Prostate gland (tissue), 2 donors: ENCODE data around the gene FAM216B. TPM values are rescaled to one million over a fixed set of nuclear protein-coding genes. Genes with fewer than 3 reads are reported as not detected.
A peak's percentile ranks its signal among the peaks of the same experiment; 100 is the strongest.

Source experiments
- DNase-seq: peaks from one replicate; pipeline ENCODE4 v3.0.0-alpha.2; 2019; ENCODE audit warnings: low spot score
- H3K27ac ChIP-seq, 2 donors: fragments of 200-600 bp; sonication (generic); 2 replicates each; pipeline ENCODE4 v1.5.1; 2017 to 2019
- H3K27me3 ChIP-seq: fragments of 200-600 bp; sonication (generic); replicated peaks from 2 replicates; pipeline ENCODE4 v1.5.1; 2019; ENCODE audit not compliant: insufficient read depth
- H3K36me3 ChIP-seq, 2 donors: fragments of 200-600 bp; sonication (generic); 1 replicate in 1 of 2; 2 replicates in 1 of 2; pipeline versions ENCODE4 v1.5.1 to v1.8.1; 2017 to 2019
- H3K4me1 ChIP-seq: fragments of 200-600 bp; sonication (generic); replicated peaks from 2 replicates; pipeline ENCODE4 v1.5.1; 2019
- H3K4me3 ChIP-seq, 2 donors: fragments of 200-600 bp; sonication (generic); 2 replicates each; pipeline ENCODE4 v1.5.1; 2017 to 2019
- H3K9me3 ChIP-seq: fragments of 200-600 bp; sonication (generic); 2 replicates; pipeline ENCODE4 v1.5.1; 2017
- POLR2A ChIP-seq: fragments of 450-650 bp; IDR thresholded peaks from one replicate; pipeline ENCODE4 v1.6.1; 2016; ENCODE audit warnings: antibody characterized with exemption, mild to moderate bottlenecking
- POLR2AphosphoS5 ChIP-seq: sonication (generic); formaldehyde crosslinking; IDR thresholded peaks from one replicate; pipeline ENCODE4 v1.6.1; 2017; ENCODE audit warnings: antibody characterized with exemption
- WGBS: methylation state at CpG from one replicate; pipeline ENCODE4 v1.1.5; 2018; 5-methylcytosine and 5-hydroxymethylcytosine counted together
- intact Hi-C: fragments of 100-400 bp; cut with DNase I; formaldehyde crosslinking; loops from one replicate; pipeline ENCODE4 v1.14.2; 2022
- total RNA-seq, 2 donors: library from RNA; depleted of rRNA; stranded (reverse); fragments of >200 nt; gene quantifications; one replicate each; pipeline ENCODE4 v1.1.0, GENCODE V29; 2016
- TF ChIP-seq, protein P1 (sequence below), 4 experiments: fragments of 200-600 bp in 2 of 4; fragments of 450-650 bp in 2 of 4; sonication (generic) in 2 of 4; IDR thresholded peaks; 1 replicate in 3 of 4; 2 replicates in 1 of 4; pipeline ENCODE4 v1.5.1; 2016 to 2019; ENCODE audit warnings: antibody characterized with exemption in 4 of 4, mild to moderate bottlenecking in 2 of 4, moderate library complexity in 2 of 4

The FAM216B gene
- total RNA-seq, 2 donors from 2014 or later: not detected

- Histone ChIP-seq H3K27ac (no peak overlapping the region), H3K4me1 (no peaks in the 10 kb centered on the region), H3K27me3 (no peaks in the 10 kb centered on the region), H3K36me3 (no peaks in the 10 kb centered on the region), H3K4me3 (no peak overlapping the region), H3K9me3 (no peaks in the 10 kb centered on the region)
- DNase-seq: no peak
- intact Hi-C loops: no loop called here
- no peak for TF ChIP-seq POLR2AphosphoS5
- TF ChIP-seq, protein P1, sequence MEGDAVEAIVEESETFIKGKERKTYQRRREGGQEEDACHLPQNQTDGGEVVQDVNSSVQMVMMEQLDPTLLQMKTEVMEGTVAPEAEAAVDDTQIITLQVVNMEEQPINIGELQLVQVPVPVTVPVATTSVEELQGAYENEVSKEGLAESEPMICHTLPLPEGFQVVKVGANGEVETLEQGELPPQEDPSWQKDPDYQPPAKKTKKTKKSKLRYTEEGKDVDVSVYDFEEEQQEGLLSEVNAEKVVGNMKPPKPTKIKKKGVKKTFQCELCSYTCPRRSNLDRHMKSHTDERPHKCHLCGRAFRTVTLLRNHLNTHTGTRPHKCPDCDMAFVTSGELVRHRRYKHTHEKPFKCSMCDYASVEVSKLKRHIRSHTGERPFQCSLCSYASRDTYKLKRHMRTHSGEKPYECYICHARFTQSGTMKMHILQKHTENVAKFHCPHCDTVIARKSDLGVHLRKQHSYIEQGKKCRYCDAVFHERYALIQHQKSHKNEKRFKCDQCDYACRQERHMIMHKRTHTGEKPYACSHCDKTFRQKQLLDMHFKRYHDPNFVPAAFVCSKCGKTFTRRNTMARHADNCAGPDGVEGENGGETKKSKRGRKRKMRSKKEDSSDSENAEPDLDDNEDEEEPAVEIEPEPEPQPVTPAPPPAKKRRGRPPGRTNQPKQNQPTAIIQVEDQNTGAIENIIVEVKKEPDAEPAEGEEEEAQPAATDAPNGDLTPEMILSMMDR (IDR thresholded peaks at IDR 0.05): no peak
- TF ChIP-seq POLR2A: no peak
- WGBS: 94% methylated on average over 2 of the region's 2 CpGs
Observed at GRCh38 chr13:42741914-42742313, 39.5 kb upstream of the FAM216B start.

DNA sequence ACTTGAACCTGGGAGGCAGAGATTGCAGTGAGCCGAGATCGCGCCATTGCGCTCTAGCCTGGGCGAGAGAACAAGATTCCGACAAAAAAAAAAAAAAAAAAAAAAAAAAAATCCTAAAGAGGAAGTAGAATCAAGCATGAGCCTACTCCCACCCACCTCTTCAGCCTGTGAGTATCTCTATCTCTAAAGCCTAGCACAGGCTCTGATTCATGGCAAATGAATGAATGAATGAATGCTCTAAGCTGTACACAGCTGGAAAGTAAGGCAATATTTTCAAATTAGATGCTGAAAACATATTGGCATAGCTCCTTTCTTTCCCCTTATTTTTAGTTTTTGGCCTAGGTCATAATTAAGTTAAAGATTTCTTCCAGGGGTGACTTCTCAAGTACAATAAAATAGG, 35.7 kb upstream of the FAM216B start:
- TF ChIP-seq POLR2AphosphoS5: no peak
- TF ChIP-seq POLR2A: no peak
- TF ChIP-seq, protein P1 (IDR thresholded peaks at IDR 0.05): no peak

DNA sequence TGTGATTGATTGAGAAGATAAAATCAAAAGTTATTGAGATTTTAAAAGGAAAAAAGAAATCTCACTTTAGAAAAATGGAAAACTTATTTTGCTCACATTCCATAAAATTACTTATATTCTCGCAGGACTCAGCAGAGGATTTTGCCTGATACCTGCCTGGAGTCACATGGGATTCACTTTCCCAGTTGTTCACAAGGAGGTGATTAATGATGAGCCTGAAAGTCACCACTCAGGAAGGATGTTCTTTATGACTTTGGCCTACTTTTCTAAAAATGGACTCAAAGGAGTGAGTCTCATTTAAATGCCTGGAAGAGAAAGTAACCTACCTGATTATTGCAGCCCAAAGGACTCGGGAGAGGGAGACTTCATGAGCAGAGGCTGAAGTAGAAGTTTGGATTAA, 34.5 kb upstream of the FAM216B start:
- Histone ChIP-seq H3K4me1 (no peaks in the 10 kb centered on the region), H3K27ac (no peak overlapping the region), H3K9me3 (no peaks in the 10 kb centered on the region), H3K36me3 (no peaks in the 10 kb centered on the region), H3K4me3 (no peak overlapping the region), H3K27me3 (no peaks in the 10 kb centered on the region)
- DNase-seq: no peak
- TF ChIP-seq, protein P1 (IDR thresholded peaks at IDR 0.05): no peak
- TF ChIP-seq POLR2AphosphoS5 (no peak), POLR2A (no peak)
- WGBS: 80% methylated on average over 2 of the region's 2 CpGs
- intact Hi-C loops: no loop called here

More for the DNA sequence above, 35.7 kb upstream of the FAM216B start:
- intact Hi-C loops: no loop called here
- DNase-seq: no peak
- WGBS: 92% methylated on average over 6 of the region's 6 CpGs
- H3K27ac ChIP-seq: no peak overlapping the region
- no peaks in the 10 kb centered on the region for H3K36me3 ChIP-seq
- no peak overlapping the region for H3K4me3 ChIP-seq
- H3K27me3 ChIP-seq: no peaks in the 10 kb centered on the region
- H3K4me1 ChIP-seq: no peaks in the 10 kb centered on the region
- no peaks in the 10 kb centered on the region for H3K9me3 ChIP-seq

GRCh38 chr13:42747399-42747873, 33.9 kb upstream of the FAM216B start:
- Histone ChIP-seq H3K4me1 (no peaks in the 10 kb centered on the region), H3K9me3 (no peaks in the 10 kb centered on the region), H3K27ac (no peak overlapping the region), H3K36me3 (no peaks in the 10 kb centered on the region), H3K27me3 (no peaks in the 10 kb centered on the region), H3K4me3 (no peak overlapping the region)
- WGBS: 55% methylated on average over 4 of the region's 4 CpGs
- intact Hi-C loops: no loop called here
- peak; percentile 19 for DNase-seq
- TF ChIP-seq POLR2A: no peak
- TF ChIP-seq, protein P1 (IDR thresholded peaks at IDR 0.05): no peak
- no peak for TF ChIP-seq POLR2AphosphoS5

DNA sequence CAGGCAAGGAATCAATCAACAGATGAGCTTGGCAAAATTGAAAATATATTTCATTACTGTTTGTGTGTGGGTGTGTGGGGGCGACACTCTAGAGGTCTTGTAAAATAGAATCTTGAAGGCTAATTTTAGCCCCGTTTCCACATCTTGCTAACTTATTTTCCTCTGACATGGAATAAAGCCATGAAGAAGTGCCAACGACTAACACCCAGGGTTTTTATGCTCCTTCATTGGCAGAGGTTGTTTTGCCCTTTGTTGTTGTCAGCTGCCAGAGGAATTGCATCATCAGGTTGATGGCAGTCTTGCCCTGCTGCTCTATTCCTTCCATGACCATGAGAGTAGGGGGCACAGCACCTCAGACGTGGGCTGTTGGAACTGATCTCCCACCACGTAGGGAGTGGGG, 30.6 kb upstream of the FAM216B start:
- Histone ChIP-seq H3K36me3 (no peaks in the 10 kb centered on the region), H3K27me3 (no peaks in the 10 kb centered on the region), H3K4me3 (no peak overlapping the region), H3K9me3 (no peaks in the 10 kb centered on the region), H3K4me1 (no peaks in the 10 kb centered on the region), H3K27ac (no peak overlapping the region)
- 53% methylated on average over 5 of the region's 5 CpGs for WGBS
- DNase-seq: no peak
- intact Hi-C loops: no loop called here
- TF ChIP-seq POLR2A (no peak), POLR2AphosphoS5 (no peak)
- TF ChIP-seq, protein P1 (IDR thresholded peaks at IDR 0.05): no peak
